Measurements from ENCODE around the gene AGO3.
A peak's percentile ranks its signal among the peaks of the same experiment; 100 is the strongest.

Gene AGO3

GRCh38 chr1:35882586-35882944 lies 48.3 kb upstream of the AGO3 start:
- 0 out of 3 replicates have a peak, but pooled peaks have one; percentile 2 for ATAC-seq
- TF ChIP-seq GLIS3 (CRISPR knock-in tag; IDR thresholded peaks at IDR 0.05) (no peak), PPARA (CRISPR knock-in tag; IDR thresholded peaks at IDR 0.05; ENCODE audit: borderline replicate concordance) (no peak), SNAI2 (CRISPR knock-in tag; IDR thresholded peaks at IDR 0.05) (no peak), BACH2 (CRISPR knock-in tag; IDR thresholded peaks at IDR 0.05; ENCODE audit: borderline replicate concordance) (no peak), POU6F1 (CRISPR knock-in tag; IDR thresholded peaks at IDR 0.05; ENCODE audit: borderline replicate concordance, low read depth) (no peak), ESRRG (CRISPR knock-in tag; IDR thresholded peaks at IDR 0.05) (no peak), TCF4 (CRISPR knock-in tag; IDR thresholded peaks at IDR 0.05; ENCODE audit: borderline replicate concordance) (no peak), TOX (CRISPR knock-in tag; IDR thresholded peaks at IDR 0.05; ENCODE audit: borderline replicate concordance) (no peak)
- TF ChIP-seq, protein P1, sequence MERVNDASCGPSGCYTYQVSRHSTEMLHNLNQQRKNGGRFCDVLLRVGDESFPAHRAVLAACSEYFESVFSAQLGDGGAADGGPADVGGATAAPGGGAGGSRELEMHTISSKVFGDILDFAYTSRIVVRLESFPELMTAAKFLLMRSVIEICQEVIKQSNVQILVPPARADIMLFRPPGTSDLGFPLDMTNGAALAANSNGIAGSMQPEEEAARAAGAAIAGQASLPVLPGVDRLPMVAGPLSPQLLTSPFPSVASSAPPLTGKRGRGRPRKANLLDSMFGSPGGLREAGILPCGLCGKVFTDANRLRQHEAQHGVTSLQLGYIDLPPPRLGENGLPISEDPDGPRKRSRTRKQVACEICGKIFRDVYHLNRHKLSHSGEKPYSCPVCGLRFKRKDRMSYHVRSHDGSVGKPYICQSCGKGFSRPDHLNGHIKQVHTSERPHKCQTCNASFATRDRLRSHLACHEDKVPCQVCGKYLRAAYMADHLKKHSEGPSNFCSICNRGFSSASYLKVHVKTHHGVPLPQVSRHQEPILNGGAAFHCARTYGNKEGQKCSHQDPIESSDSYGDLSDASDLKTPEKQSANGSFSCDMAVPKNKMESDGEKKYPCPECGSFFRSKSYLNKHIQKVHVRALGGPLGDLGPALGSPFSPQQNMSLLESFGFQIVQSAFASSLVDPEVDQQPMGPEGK (CRISPR knock-in tag; IDR thresholded peaks at IDR 0.05; ENCODE audit: borderline replicate concordance), result no peak
- TF ChIP-seq, protein P2, sequence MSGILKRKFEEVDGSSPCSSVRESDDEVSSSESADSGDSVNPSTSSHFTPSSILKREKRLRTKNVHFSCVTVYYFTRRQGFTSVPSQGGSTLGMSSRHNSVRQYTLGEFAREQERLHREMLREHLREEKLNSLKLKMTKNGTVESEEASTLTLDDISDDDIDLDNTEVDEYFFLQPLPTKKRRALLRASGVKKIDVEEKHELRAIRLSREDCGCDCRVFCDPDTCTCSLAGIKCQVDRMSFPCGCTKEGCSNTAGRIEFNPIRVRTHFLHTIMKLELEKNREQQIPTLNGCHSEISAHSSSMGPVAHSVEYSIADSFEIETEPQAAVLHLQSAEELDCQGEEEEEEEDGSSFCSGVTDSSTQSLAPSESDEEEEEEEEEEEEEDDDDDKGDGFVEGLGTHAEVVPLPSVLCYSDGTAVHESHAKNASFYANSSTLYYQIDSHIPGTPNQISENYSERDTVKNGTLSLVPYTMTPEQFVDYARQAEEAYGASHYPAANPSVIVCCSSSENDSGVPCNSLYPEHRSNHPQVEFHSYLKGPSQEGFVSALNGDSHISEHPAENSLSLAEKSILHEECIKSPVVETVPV (CRISPR knock-in tag; IDR thresholded peaks at IDR 0.05), result no peak
- TF ChIP-seq, protein P3, sequence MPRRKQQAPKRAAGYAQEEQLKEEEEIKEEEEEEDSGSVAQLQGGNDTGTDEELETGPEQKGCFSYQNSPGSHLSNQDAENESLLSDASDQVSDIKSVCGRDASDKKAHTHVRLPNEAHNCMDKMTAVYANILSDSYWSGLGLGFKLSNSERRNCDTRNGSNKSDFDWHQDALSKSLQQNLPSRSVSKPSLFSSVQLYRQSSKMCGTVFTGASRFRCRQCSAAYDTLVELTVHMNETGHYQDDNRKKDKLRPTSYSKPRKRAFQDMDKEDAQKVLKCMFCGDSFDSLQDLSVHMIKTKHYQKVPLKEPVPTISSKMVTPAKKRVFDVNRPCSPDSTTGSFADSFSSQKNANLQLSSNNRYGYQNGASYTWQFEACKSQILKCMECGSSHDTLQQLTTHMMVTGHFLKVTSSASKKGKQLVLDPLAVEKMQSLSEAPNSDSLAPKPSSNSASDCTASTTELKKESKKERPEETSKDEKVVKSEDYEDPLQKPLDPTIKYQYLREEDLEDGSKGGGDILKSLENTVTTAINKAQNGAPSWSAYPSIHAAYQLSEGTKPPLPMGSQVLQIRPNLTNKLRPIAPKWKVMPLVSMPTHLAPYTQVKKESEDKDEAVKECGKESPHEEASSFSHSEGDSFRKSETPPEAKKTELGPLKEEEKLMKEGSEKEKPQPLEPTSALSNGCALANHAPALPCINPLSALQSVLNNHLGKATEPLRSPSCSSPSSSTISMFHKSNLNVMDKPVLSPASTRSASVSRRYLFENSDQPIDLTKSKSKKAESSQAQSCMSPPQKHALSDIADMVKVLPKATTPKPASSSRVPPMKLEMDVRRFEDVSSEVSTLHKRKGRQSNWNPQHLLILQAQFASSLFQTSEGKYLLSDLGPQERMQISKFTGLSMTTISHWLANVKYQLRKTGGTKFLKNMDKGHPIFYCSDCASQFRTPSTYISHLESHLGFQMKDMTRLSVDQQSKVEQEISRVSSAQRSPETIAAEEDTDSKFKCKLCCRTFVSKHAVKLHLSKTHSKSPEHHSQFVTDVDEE (CRISPR knock-in tag; IDR thresholded peaks at IDR 0.05), result no peak

- TF ChIP-seq TOX (CRISPR knock-in tag; IDR thresholded peaks at IDR 0.05; ENCODE audit: borderline replicate concordance) (no peak), CSDC2 (CRISPR knock-in tag; IDR thresholded peaks at IDR 0.05) (no peak), CREB5 (CRISPR knock-in tag; IDR thresholded peaks at IDR 0.05; ENCODE audit: low read depth) (no peak), RARB (CRISPR knock-in tag; IDR thresholded peaks at IDR 0.05) (no peak), ARNTL (CRISPR knock-in tag; IDR thresholded peaks at IDR 0.05; ENCODE audit: borderline replicate concordance, low read depth) (no peak), POU6F1 (CRISPR knock-in tag; IDR thresholded peaks at IDR 0.05; ENCODE audit: borderline replicate concordance, low read depth) (no peak), BACH2 (CRISPR knock-in tag; IDR thresholded peaks at IDR 0.05; ENCODE audit: borderline replicate concordance) (no peak), ISL1 (CRISPR knock-in tag; IDR thresholded peaks at IDR 0.05) (no peak), ESRRG (CRISPR knock-in tag; IDR thresholded peaks at IDR 0.05) (no peak), ZC3H10 (CRISPR knock-in tag; IDR thresholded peaks at IDR 0.05) (no peak)
- TF ChIP-seq, protein P3 (CRISPR knock-in tag; IDR thresholded peaks at IDR 0.05), result no peak
- peak; percentile 97 for ATAC-seq
Measured at GRCh38 chr1:35882945-35883634, 47.8 kb upstream of the AGO3 start, which contains the start of gene AGO1. TSS of gene AGO1 (plus strand) at chr1:35883209. CDS start at chr1:35883422, 213 bp downstream.

Data from SK-N-SH treated with all-trans-retinoic acid at 6 μM for 48 hours (cell line).